Measurements from ENCODE around the gene KLF5.

DNA sequence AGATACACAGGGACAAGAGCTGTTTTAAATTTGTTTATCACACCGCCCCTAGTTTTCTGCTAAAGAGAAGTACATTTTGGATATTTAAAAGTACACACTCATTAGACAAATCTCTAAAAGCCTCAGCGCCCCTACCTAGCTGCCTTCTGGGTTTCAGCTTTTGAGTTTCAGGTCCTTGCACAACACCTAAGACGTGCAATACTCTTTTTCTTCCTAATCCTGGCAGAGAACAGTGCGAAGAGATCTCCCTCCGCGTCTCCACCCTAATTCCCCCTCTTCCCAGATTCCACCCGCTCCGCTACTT lies 421 bp upstream of the KLF5 start:
- TF ChIP-seq, protein P1, sequence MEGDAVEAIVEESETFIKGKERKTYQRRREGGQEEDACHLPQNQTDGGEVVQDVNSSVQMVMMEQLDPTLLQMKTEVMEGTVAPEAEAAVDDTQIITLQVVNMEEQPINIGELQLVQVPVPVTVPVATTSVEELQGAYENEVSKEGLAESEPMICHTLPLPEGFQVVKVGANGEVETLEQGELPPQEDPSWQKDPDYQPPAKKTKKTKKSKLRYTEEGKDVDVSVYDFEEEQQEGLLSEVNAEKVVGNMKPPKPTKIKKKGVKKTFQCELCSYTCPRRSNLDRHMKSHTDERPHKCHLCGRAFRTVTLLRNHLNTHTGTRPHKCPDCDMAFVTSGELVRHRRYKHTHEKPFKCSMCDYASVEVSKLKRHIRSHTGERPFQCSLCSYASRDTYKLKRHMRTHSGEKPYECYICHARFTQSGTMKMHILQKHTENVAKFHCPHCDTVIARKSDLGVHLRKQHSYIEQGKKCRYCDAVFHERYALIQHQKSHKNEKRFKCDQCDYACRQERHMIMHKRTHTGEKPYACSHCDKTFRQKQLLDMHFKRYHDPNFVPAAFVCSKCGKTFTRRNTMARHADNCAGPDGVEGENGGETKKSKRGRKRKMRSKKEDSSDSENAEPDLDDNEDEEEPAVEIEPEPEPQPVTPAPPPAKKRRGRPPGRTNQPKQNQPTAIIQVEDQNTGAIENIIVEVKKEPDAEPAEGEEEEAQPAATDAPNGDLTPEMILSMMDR (conservative IDR thresholded peaks at IDR 0.05; ENCODE audit: low read depth, low read length) = no peak
- TF ChIP-seq BHLHE40 (IDR thresholded peaks at IDR 0.05; ENCODE audit: low read depth, low read length) = no peak
- TF ChIP-seq POLR2A (IDR thresholded peaks at IDR 0.05; ENCODE audit: low read depth, low read length) = no peak
- TF ChIP-seq FOS (IDR thresholded peaks at IDR 0.05; ENCODE audit: low read depth, low read length) = no peak
- no peak for TF ChIP-seq SMC3 (IDR thresholded peaks at IDR 0.05; ENCODE audit: low read depth, low read length)
- no peak for TF ChIP-seq RFX5 (IDR thresholded peaks at IDR 0.05; ENCODE audit: low read depth, low read length)
- TF ChIP-seq, protein P2, sequence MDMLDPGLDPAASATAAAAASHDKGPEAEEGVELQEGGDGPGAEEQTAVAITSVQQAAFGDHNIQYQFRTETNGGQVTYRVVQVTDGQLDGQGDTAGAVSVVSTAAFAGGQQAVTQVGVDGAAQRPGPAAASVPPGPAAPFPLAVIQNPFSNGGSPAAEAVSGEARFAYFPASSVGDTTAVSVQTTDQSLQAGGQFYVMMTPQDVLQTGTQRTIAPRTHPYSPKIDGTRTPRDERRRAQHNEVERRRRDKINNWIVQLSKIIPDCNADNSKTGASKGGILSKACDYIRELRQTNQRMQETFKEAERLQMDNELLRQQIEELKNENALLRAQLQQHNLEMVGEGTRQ (IDR thresholded peaks at IDR 0.05; ENCODE audit: low read depth, low read length) = no peak
- TF ChIP-seq, protein P3, sequence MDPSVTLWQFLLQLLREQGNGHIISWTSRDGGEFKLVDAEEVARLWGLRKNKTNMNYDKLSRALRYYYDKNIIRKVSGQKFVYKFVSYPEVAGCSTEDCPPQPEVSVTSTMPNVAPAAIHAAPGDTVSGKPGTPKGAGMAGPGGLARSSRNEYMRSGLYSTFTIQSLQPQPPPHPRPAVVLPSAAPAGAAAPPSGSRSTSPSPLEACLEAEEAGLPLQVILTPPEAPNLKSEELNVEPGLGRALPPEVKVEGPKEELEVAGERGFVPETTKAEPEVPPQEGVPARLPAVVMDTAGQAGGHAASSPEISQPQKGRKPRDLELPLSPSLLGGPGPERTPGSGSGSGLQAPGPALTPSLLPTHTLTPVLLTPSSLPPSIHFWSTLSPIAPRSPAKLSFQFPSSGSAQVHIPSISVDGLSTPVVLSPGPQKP (IDR thresholded peaks at IDR 0.05; ENCODE audit: borderline replicate concordance, low read depth, low read length) = no peak
- no peak for TF ChIP-seq MAZ (IDR thresholded peaks at IDR 0.05; ENCODE audit: borderline replicate concordance, low read depth, low read length)
- no peak for TF ChIP-seq MAFK (IDR thresholded peaks at IDR 0.05; ENCODE audit: low read depth, low read length)
- no peak for TF ChIP-seq RCOR1 (IDR thresholded peaks at IDR 0.05; ENCODE audit: insufficient replicate concordance, low read length)
- no peak for TF ChIP-seq RAD21 (IDR thresholded peaks at IDR 0.05; ENCODE audit: low read length)
